ENCODE measurements around the gene ARHGEF9.
"Not testable (repeated sequence)": the region's sequence is repeated elsewhere in the genome, so short reads cannot be mapped to it uniquely, and the experiment has no call there.

The ARHGEF9 gene

DNA sequence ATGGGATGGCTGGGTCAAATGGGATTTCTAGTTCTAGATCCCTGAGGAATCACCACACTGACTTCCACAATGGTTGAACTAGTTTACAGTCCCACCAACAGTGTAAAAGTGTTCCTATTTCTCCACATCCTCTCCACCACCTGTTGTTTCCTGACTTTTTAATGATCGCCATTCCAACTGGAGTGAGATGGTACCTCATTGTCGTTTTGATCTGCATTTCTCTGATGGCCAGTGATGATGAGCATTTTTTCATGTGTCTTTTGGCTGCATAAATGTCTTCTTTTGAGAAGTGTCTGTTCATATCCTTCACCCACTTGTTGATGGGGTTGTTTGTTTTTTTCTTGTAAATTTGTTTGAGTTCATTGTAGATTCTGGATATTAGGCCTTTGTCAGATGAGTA, 139.3 kb downstream of the ARHGEF9 start:
- CTCF ChIA-PET; H3K27me3 ChIP-seq (replicated peaks in 2 of 5; ENCODE audit: control insufficient read depth in 4 of 5, insufficient read depth in 5 of 5, low read length in 4 of 5); DNase-seq; H3K27ac ChIP-seq (ENCODE audit: insufficient read depth in 1 of 2, low read depth in 1 of 2, low read length in 2 of 2, poor library complexity in 1 of 2, severe bottlenecking in 2 of 2); H3K4me3 ChIP-seq (ENCODE audit: control insufficient read depth in 1 of 7, extremely low read depth in 1 of 7, insufficient read depth in 4 of 7, low read depth in 2 of 7, low read length in 6 of 7); H3K9me3 ChIP-seq (ENCODE audit: control extremely low read depth in 1 of 5, control insufficient read depth in 4 of 5, insufficient read depth in 2 of 5, low read depth in 1 of 5, low read length in 4 of 5); POLR2A ChIA-PET; H3K4me1 ChIP-seq (ENCODE audit: control extremely low read depth in 1 of 4, control insufficient read depth in 4 of 4, insufficient read depth in 4 of 4, low read length in 3 of 4); H3K36me3 ChIP-seq (ENCODE audit: control insufficient read depth in 4 of 4, insufficient read depth in 4 of 4, low read length in 3 of 4): not testable (repeated sequence)
- no CpG with 5 or more reads among the region's 2 CpGs for WGBS (ENCODE audit: insufficient coverage)

DNA sequence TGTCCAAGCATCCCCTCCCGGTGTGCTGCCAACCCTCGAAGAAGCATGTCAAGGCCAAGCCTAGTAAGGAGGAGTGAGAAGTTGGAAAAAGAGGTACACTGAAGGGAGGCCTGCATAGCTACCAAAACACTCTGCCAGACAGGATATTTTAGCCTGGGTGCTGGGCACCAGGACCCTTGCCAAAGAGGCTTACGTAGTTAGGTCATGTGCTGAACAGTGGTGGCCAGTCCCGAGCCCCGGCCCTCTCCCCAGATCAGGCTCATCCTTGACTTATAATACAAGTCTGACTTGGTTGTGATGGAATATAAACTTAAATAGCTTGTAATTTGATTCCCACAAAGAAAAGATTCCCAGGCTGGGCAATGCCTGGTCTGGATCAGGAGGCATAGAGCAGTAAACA, 149.3 kb downstream of the ARHGEF9 start:
- H3K9me3 ChIP-seq (ENCODE audit: control extremely low read depth in 1 of 5, control insufficient read depth in 4 of 5, insufficient read depth in 2 of 5, low read depth in 1 of 5, low read length in 4 of 5) = peaks cover 0 to 10% (median 6%) of the 10 kb centered on the region in 5 experiments
- no peak overlapping the region for H3K4me3 ChIP-seq (ENCODE audit: control insufficient read depth in 1 of 7, extremely low read depth in 1 of 7, insufficient read depth in 4 of 7, low read depth in 2 of 7, low read length in 6 of 7)
- POLR2A ChIA-PET = no interaction called here
- 97% methylated on average over 3 of the region's 5 CpGs for WGBS (ENCODE audit: insufficient coverage)
- H3K27ac ChIP-seq (ENCODE audit: insufficient read depth in 1 of 2, low read depth in 1 of 2, low read length in 2 of 2, poor library complexity in 1 of 2, severe bottlenecking in 2 of 2) = no peak overlapping the region
- peaks cover under 1 to 45% (median 8%) of the 10 kb centered on the region in 4 experiments for H3K36me3 ChIP-seq (ENCODE audit: control insufficient read depth in 4 of 4, insufficient read depth in 4 of 4, low read length in 3 of 4)
- no peaks in the 10 kb centered on the region for H3K4me1 ChIP-seq (ENCODE audit: control extremely low read depth in 1 of 4, control insufficient read depth in 4 of 4, insufficient read depth in 4 of 4, low read length in 3 of 4)
- CTCF ChIA-PET = no interaction called here
- no peak for DNase-seq
- no peaks in the 10 kb centered on the region for H3K27me3 ChIP-seq (replicated peaks in 2 of 5; ENCODE audit: control insufficient read depth in 4 of 5, insufficient read depth in 5 of 5, low read length in 4 of 5)

DNA sequence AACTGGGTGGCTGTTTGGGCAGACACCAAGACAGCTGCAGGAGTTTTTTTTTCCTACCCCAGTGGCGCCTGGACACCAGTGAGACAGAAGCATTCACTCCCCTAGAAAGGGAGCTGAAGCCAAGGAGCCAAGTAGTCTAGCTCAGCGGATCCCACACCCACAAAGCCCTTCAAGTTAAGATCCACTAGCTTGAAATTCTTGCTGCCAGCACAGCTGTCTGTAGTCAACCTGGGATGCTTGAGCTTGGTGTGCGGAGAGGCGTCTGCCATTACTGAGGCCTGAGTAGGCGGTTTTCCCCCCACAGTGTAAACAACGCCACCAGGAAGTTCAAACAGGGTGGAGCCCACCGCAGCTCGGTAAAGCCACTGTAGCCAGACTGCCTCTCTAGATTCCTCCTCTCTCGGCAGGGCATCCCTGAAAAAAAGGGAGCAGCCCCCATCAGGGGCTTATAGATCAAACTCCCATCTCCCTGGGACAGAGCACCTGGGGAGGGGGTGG, 171.4 kb downstream of the ARHGEF9 start:
- CTCF ChIA-PET = no interaction called here
- POLR2A ChIA-PET = no interaction called here

DNA sequence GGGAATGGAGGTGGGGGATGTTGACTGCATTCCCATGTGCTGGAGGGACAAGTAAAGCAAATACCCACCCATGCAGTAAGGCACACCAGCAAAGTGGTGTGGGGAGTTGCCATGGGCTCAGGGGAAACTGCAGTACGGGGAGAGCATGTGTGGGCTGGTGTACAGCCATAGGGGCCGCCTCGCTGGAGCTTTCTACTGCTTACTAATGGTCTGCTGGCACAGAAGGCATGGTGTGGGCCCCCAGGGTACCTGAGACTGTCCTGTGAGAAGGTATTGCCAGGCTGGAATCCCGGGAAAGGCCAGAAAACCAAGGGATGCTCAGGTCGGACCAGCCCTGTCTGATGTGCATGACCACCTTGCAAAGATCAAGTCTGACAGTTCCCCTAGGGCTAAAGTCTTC, 199.1 kb downstream of the ARHGEF9 start:
- DNase-seq = no peak
- no peaks in the 10 kb centered on the region for H3K36me3 ChIP-seq (ENCODE audit: control insufficient read depth in 4 of 4, insufficient read depth in 4 of 4, low read length in 3 of 4)
- H3K4me1 ChIP-seq (ENCODE audit: control extremely low read depth in 1 of 4, control insufficient read depth in 4 of 4, insufficient read depth in 4 of 4, low read length in 3 of 4) = no peaks in the 10 kb centered on the region
- H3K9me3 ChIP-seq (ENCODE audit: control extremely low read depth in 1 of 5, control insufficient read depth in 4 of 5, insufficient read depth in 2 of 5, low read depth in 1 of 5, low read length in 4 of 5) = no peaks in the 10 kb centered on the region
- H3K4me3 ChIP-seq (ENCODE audit: control insufficient read depth in 1 of 7, extremely low read depth in 1 of 7, insufficient read depth in 4 of 7, low read depth in 2 of 7, low read length in 6 of 7) = no peak overlapping the region
- no peak overlapping the region for H3K27ac ChIP-seq (ENCODE audit: insufficient read depth in 1 of 2, low read depth in 1 of 2, low read length in 2 of 2, poor library complexity in 1 of 2, severe bottlenecking in 2 of 2)
- WGBS (ENCODE audit: insufficient coverage) = 68% methylated on average over 5 of the region's 5 CpGs
- ChIA-PET CTCF (no interaction called here), POLR2A (no interaction called here)
- no peaks in the 10 kb centered on the region for H3K27me3 ChIP-seq (replicated peaks in 2 of 5; ENCODE audit: control insufficient read depth in 4 of 5, insufficient read depth in 5 of 5, low read length in 4 of 5)

More for the DNA sequence above, 171.4 kb downstream of the ARHGEF9 start:
- H3K36me3 ChIP-seq (ENCODE audit: control insufficient read depth in 4 of 4, insufficient read depth in 4 of 4, low read length in 3 of 4) = no peaks in the 10 kb centered on the region
- no peaks in the 10 kb centered on the region for H3K9me3 ChIP-seq (ENCODE audit: control extremely low read depth in 1 of 5, control insufficient read depth in 4 of 5, insufficient read depth in 2 of 5, low read depth in 1 of 5, low read length in 4 of 5)
- H3K27me3 ChIP-seq (replicated peaks in 2 of 5; ENCODE audit: control insufficient read depth in 4 of 5, insufficient read depth in 5 of 5, low read length in 4 of 5) = no peaks in the 10 kb centered on the region
- WGBS (ENCODE audit: insufficient coverage) = 76% methylated on average over 7 of the region's 9 CpGs
- DNase-seq = no peak
- H3K27ac ChIP-seq (ENCODE audit: insufficient read depth in 1 of 2, low read depth in 1 of 2, low read length in 2 of 2, poor library complexity in 1 of 2, severe bottlenecking in 2 of 2) = no peak overlapping the region
- no peaks in the 10 kb centered on the region for H3K4me1 ChIP-seq (ENCODE audit: control extremely low read depth in 1 of 4, control insufficient read depth in 4 of 4, insufficient read depth in 4 of 4, low read length in 3 of 4)
- no peak overlapping the region for H3K4me3 ChIP-seq (ENCODE audit: control insufficient read depth in 1 of 7, extremely low read depth in 1 of 7, insufficient read depth in 4 of 7, low read depth in 2 of 7, low read length in 6 of 7)
